SK-N-SH treated with all-trans-retinoic acid at 6 μM for 48 hours (cell line): ENCODE measurements around the gene NPAS2.

ENCODE experiments used
- ESRRG ChIP-seq: fragments of 250-450 bp; sonication (Bioruptor Pico); IDR thresholded peaks from 2 replicates; pipeline ENCODE4 v1.6.1; 2021; ENCODE audit warnings: mild to moderate bottlenecking
- PATZ1 ChIP-seq: fragments of 250-450 bp; sonication (Bioruptor Pico); IDR thresholded peaks from 2 replicates; pipeline ENCODE4 v1.8.0; 2020; ENCODE audit warnings: mild to moderate bottlenecking, moderate library complexity, borderline replicate concordance
- SNAI2 ChIP-seq: fragments of 250-450 bp; sonication (Bioruptor Pico); IDR thresholded peaks from 2 replicates; pipeline ENCODE4 v1.5.0; 2020; ENCODE audit warnings: mild to moderate bottlenecking, moderate library complexity
- ZC3H10 ChIP-seq: fragments of 250-450 bp; sonication (Bioruptor Pico); IDR thresholded peaks from 2 replicates; pipeline ENCODE4 v1.5.1; 2021; ENCODE audit warnings: mild to moderate bottlenecking, moderate library complexity
- ZFP3 ChIP-seq: fragments of 250-450 bp; sonication (Bioruptor Pico); IDR thresholded peaks from 2 replicates; pipeline ENCODE4 v1.5.0; 2020; ENCODE audit warnings: mild to moderate bottlenecking, moderate library complexity
- ZFP30 ChIP-seq: fragments of 450-650 bp; formaldehyde crosslinking; IDR thresholded peaks from 2 replicates; pipeline ENCODE4 v1.5.0; 2022; ENCODE audit warnings: mild to moderate bottlenecking, moderate library complexity
- ZNF8 ChIP-seq: fragments of 450-650 bp; formaldehyde crosslinking; IDR thresholded peaks from 2 replicates; pipeline ENCODE4 v1.5.0; 2020; ENCODE audit warnings: mild to moderate bottlenecking, moderate library complexity

DNA sequence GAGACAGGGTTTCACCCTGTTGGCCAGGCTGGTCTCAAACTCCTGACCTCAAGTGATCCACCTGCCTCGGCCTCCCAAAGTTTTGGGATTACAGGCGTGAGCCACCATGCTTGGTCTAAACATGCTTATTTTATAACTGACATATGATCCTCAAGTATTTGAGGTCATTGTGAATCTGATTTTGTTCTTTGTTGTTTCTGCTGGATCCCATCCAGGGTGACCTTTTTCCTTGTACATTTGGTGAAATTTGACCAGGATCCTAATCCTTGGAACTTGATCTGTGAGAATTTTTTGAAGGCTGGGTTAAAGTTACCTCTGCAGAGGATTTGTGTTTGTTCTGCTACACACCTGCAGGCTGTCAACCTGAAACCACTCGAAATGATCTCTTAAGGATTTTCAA lies 49.2 kb downstream of the NPAS2 start:
- TF ChIP-seq ZFP3 (CRISPR knock-in tag) (no peak), SNAI2 (no peak), ZFP30 (CRISPR knock-in tag) (no peak), ZNF8 (CRISPR knock-in tag) (no peak), ZC3H10 (CRISPR knock-in tag) (no peak), ESRRG (no peak), PATZ1 (CRISPR knock-in tag) (no peak)
